A549 (cell line): ENCODE measurements around the gene ARPC1B. TPM values are rescaled to one million over a fixed set of nuclear protein-coding genes. Genes with fewer than 3 reads are reported as not detected.
A peak's percentile ranks its signal among the peaks of the same experiment; 100 is the strongest.

ENCODE experiments used
- ATAC-seq, 2 experiments: fragments of 200-7000 bp in 1 of 2; fragments of >200 bp in 1 of 2; cut with Nextera tagmentation in 1 of 2; cut with Tn5 transposase in 1 of 2; 3 replicates each; pipeline versions ENCODE4 v1.8.0 to v1.9.1; 2018 to 2020; ENCODE audit warnings: mild to moderate bottlenecking in 1 of 2, moderate library complexity in 1 of 2
- CTCF ChIA-PET: fragments of 300-600 bp; sonication (Branson Sonifier 250); formaldehyde crosslinking; extraction: SDS; loops from one replicate; lab custom pipeline; 2021; ENCODE audit warnings: antibody characterized with exemption, inconsistent platforms; lab: Yijun Ruan, JAX
- POLR2A ChIA-PET: fragments of 350-600 bp; formaldehyde crosslinking; extraction: SDS; loops from one replicate; lab custom pipeline; 2021; ENCODE audit warnings: antibody characterized with exemption, inconsistent platforms; lab: Yijun Ruan, JAX
- DNase-seq, 2 experiments: peaks; one replicate each; pipeline versions ENCODE4 v3.0.0 to v3.0.0-alpha.2; 2011 to 2016; ENCODE audit warnings: low read depth in 1 of 2, low spot score in 1 of 2
- FAIRE-seq: peaks from 2 replicates; lab custom pipeline; 2011; peaks lifted over from hg19 to GRCh38; lab: Jason Lieb, UNC
- H3K27ac ChIP-seq, 2 experiments: fragments of >200 bp; sonication (Bioruptor Twin); formaldehyde crosslinking; 3 replicates each; pipeline ENCODE4 v1.5.1; 2016 to 2017
- H3K4me1 ChIP-seq: fragments of >200 bp; sonication (Bioruptor Twin); formaldehyde crosslinking; 3 replicates; pipeline ENCODE4 v1.6.1; 2016
- H3K4me2 ChIP-seq: fragments of >200 bp; sonication (Bioruptor Twin); formaldehyde crosslinking; 3 replicates; pipeline ENCODE4 v1.6.1; 2016
- H3K4me3 ChIP-seq: fragments of >200 bp; sonication (Bioruptor Twin); formaldehyde crosslinking; 3 replicates; pipeline ENCODE4 v1.5.1; 2016
- H3K9me3 ChIP-seq: fragments of >200 bp; sonication (Bioruptor Twin); formaldehyde crosslinking; 3 replicates; pipeline ENCODE4 v1.6.1; 2016
- CBX2 ChIP-seq: fragments of 200-600 bp; sonication (generic); IDR thresholded peaks from 2 replicates; pipeline ENCODE4 v1.6.1; 2016; ENCODE audit warnings: low read depth, mild to moderate bottlenecking, borderline replicate concordance
- CHD2 ChIP-seq: fragments of 150-350 bp; IDR thresholded peaks from 2 replicates; pipeline ENCODE4 v1.6.1; 2014; ENCODE audit warnings: low read length; ENCODE audit not compliant: partially characterized antibody
- CTCF ChIP-seq: fragments of >200 bp; sonication (Bioruptor Twin); formaldehyde crosslinking; IDR thresholded peaks from 3 replicates; pipeline ENCODE4 v1.5.1; 2016
- E2F6 ChIP-seq: IDR thresholded peaks from 2 replicates; pipeline ENCODE4 v1.6.1; 2012; ENCODE audit warnings: low read depth, borderline replicate concordance
- ELK1 ChIP-seq: fragments of 150-350 bp; IDR thresholded peaks from 2 replicates; pipeline ENCODE4 v1.6.1; 2014; ENCODE audit warnings: low read depth, mild to moderate bottlenecking, low read length
- FOSL2 ChIP-seq, 2 experiments: fragments of 450-650 bp in 1 of 2; fragments of >200 bp in 1 of 2; sonication (Bioruptor Twin) in 1 of 2; formaldehyde crosslinking; IDR thresholded peaks; 2 replicates each; pipeline versions ENCODE4 v1.5.0 to v1.6.1; 2016 to 2020; ENCODE audit warnings: mild to moderate bottlenecking in 1 of 2, moderate library complexity in 1 of 2
- HES2 ChIP-seq: fragments of >200 bp; sonication (Bioruptor Twin); formaldehyde crosslinking; IDR thresholded peaks from 2 replicates; pipeline ENCODE4 v1.6.1; 2016
- HEYL ChIP-seq: fragments of 250-450 bp; sonication (Bioruptor Pico); IDR thresholded peaks from 2 replicates; pipeline ENCODE4 v1.8.0; 2021; ENCODE audit warnings: mild to moderate bottlenecking, moderate library complexity
- HOXA7 ChIP-seq: fragments of 250-450 bp; sonication (Bioruptor Pico); IDR thresholded peaks from 2 replicates; pipeline ENCODE4 v1.5.0; 2020; ENCODE audit warnings: mild to moderate bottlenecking, moderate library complexity
- HOXB5 ChIP-seq: fragments of 250-450 bp; sonication (Bioruptor Pico); IDR thresholded peaks from 2 replicates; pipeline ENCODE4 v1.5.0; 2020; ENCODE audit warnings: mild to moderate bottlenecking, moderate library complexity
- JUNB ChIP-seq: fragments of >200 bp; sonication (Bioruptor Twin); formaldehyde crosslinking; IDR thresholded peaks from 2 replicates; pipeline ENCODE4 v1.6.1; 2016
- KDM1A ChIP-seq: fragments of 200-600 bp; sonication (generic); IDR thresholded peaks from 2 replicates; pipeline ENCODE4 v1.6.1; 2016; ENCODE audit warnings: low read depth, mild to moderate bottlenecking
- MYC ChIP-seq: IDR thresholded peaks from 2 replicates; pipeline ENCODE4 v1.6.1; 2012; ENCODE audit warnings: mild to moderate bottlenecking, inconsistent platforms, low read length, improper control_type of control experiment, borderline replicate concordance
- NFE2L2 ChIP-seq: fragments of 150-350 bp; conservative IDR thresholded peaks from 2 replicates; pipeline ENCODE4 v1.6.1; 2014; ENCODE audit warnings: low read length
- NR3C1 ChIP-seq: fragments of >200 bp; sonication (Bioruptor Twin); formaldehyde crosslinking; IDR thresholded peaks from 3 replicates; pipeline ENCODE4 v1.6.1; 2017
- PHF8 ChIP-seq: fragments of 200-600 bp; sonication (generic); IDR thresholded peaks from 2 replicates; pipeline ENCODE4 v1.6.1; 2016; ENCODE audit warnings: low read depth, mild to moderate bottlenecking, antibody characterized with exemption, moderate library complexity, borderline replicate concordance
- RAD21 ChIP-seq, 2 experiments: fragments of >200 bp in 1 of 2; sonication (Bioruptor Twin) in 1 of 2; formaldehyde crosslinking in 1 of 2; IDR thresholded peaks in 1 of 2; conservative IDR thresholded peaks in 1 of 2; 2 replicates in 1 of 2; 3 replicates in 1 of 2; pipeline ENCODE4 v1.6.1; 2012 to 2018; ENCODE audit warnings: inconsistent platforms in 1 of 2
- RCOR1 ChIP-seq: fragments of 150-350 bp; IDR thresholded peaks from 2 replicates; pipeline ENCODE4 v1.6.1; 2014; ENCODE audit warnings: antibody characterized with exemption, low read length, low read depth
- ZC3H11A ChIP-seq: fragments of 450-650 bp; IDR thresholded peaks from 2 replicates; pipeline ENCODE4 v1.6.1; 2014; ENCODE audit warnings: antibody characterized with exemption, mild to moderate bottlenecking
- ZNF302 ChIP-seq: fragments of 250-450 bp; sonication (Bioruptor Pico); IDR thresholded peaks from 2 replicates; pipeline ENCODE4 v1.9.0; 2021; ENCODE audit warnings: inconsistent platforms, mild to moderate bottlenecking, moderate library complexity
- WGBS: methylation state at CpG from one replicate; pipeline ENCODE4 v1.1.6; 2017; ENCODE audit errors: missing lambda C conversion rate; 5-methylcytosine and 5-hydroxymethylcytosine counted together
- polyA plus RNA-seq, 4 experiments: library from polyadenylated mRNA; depleted of rRNA in 3 of 4; stranded (reverse); fragments of >200 nt; fragmentation: RNase III in 1 of 4; extraction: RNeasy Plus Mini Kit Qiagen cat#74134 plus additional on column Dnase treatment in 1 of 4; gene quantifications; 2 replicates in 3 of 4; 3 replicates in 1 of 4; pipeline ENCODE4 v1.2.3, GENCODE V29; 2011 to 2017

Gene ARPC1B
- polyA plus RNA-seq, 2 of the 4 experiments (the other 2 are of a cell fraction), result 197 to 294 TPM

- TF ChIP-seq HEYL (CRISPR knock-in tag) (no peak), KDM1A (no peak), HES2 (no peak)
- no peaks in the 10 kb centered on the region for H3K9me3 ChIP-seq
- 93% methylated on average over 9 of the region's 9 CpGs for WGBS
- ChIA-PET POLR2A (no interaction called here), CTCF (interaction anchor here (0.9 kb wide), 1 partner anchor 15 kb away, joined by 3 read pairs; no protein-coding TSS in a partner anchor)
- H3K4me1 ChIP-seq, result peaks cover 9% of the 10 kb centered on the region; the same call in 1 of the 3 replicates
- no peak overlapping the region for H3K4me3 ChIP-seq
- ATAC-seq (peak in 1 of 2 experiments; percentile 6; a peak in 1 of 6 replicates), DNase-seq (no peak), FAIRE-seq (no peak)
- no peak overlapping the region for H3K27ac ChIP-seq
- H3K4me2 ChIP-seq, result no peak overlapping the region
These were observed 43.7 kb downstream of the ARPC1B start for GRCh38 chr7:99418260-99418659.

- 92% methylated on average over 29 of the region's 29 CpGs for WGBS
- Histone ChIP-seq H3K27ac (no peak overlapping the region), H3K4me2 (no peak overlapping the region), H3K4me3 (no peak overlapping the region), H3K9me3 (no peaks in the 10 kb centered on the region), H3K4me1 (peaks cover 9% of the 10 kb centered on the region; the same call in 1 of the 3 replicates)
- ChIA-PET POLR2A (interaction anchor here (3.1 kb wide), 1 partner anchor 11 kb away, joined by 12 read pairs; the partner anchor contains the start of genes BUD31 and PDAP1), CTCF (interaction anchor here (1.6 kb wide), 1 partner anchor 10 kb away, joined by 7 read pairs; the partner anchor contains the start of genes BUD31 and PDAP1)
- TF ChIP-seq JUNB (no peak), CBX2 (no peak), NFE2L2 (no peak), PHF8 (no peak)
- DNase-seq (no peak), ATAC-seq (peak in 1 of 2 experiments; percentile 9; a peak in 2 of 6 replicates), FAIRE-seq (no peak)
These were observed 44.9 kb downstream of the ARPC1B start for GRCh38 chr7:99419323-99420021.

GRCh38 chr7:99420213-99420612 is 45.7 kb downstream of the ARPC1B start:
- TF ChIP-seq ELK1, result no peak
- TF ChIP-seq E2F6, result no peak
- no peak for TF ChIP-seq HES2
- TF ChIP-seq ZNF302 (CRISPR knock-in tag), result no peak
- no peak for TF ChIP-seq ZC3H11A
- no peak for TF ChIP-seq PHF8
- no peak for TF ChIP-seq CHD2
- no peak for TF ChIP-seq FOSL2 (IDR thresholded peaks at IDR 0.05)
- TF ChIP-seq FOSL2 (CRISPR knock-in tag; IDR thresholded peaks at IDR 0.05), result no peak
- TF ChIP-seq NR3C1, result no peak
- no peak for TF ChIP-seq CBX2
- TF ChIP-seq RAD21 (conservative IDR thresholded peaks at IDR 0.05 in 1 of 2, IDR thresholded peaks at IDR 0.05 in 1 of 2), result no peak
- TF ChIP-seq HOXB5 (CRISPR knock-in tag), result no peak
- no peak for TF ChIP-seq RCOR1
- TF ChIP-seq HOXA7 (CRISPR knock-in tag), result no peak
- no peak for TF ChIP-seq MYC
- no peak for TF ChIP-seq CTCF
- ChIA-PET POLR2A (interaction anchor here (0.7 to 3.1 kb wide), 2 partner anchors 12 to 18 kb away, joined by 3 to 12 read pairs; partner anchors contain the start of genes BUD31, CPSF4, PDAP1 and PTCD1), CTCF (interaction anchor here (0.9 to 1.6 kb wide), 2 partner anchors 11 to 21 kb away, joined by 4 to 7 read pairs; partner anchors contain the start of genes BUD31 and PDAP1)
- no peak overlapping the region for H3K4me2 ChIP-seq
- no peak; a peak in 1 of 6 replicates for ATAC-seq
- WGBS, result 93% methylated on average over 5 of the region's 5 CpGs
- no peak for FAIRE-seq
- no peaks in the 10 kb centered on the region for H3K9me3 ChIP-seq
- no peak overlapping the region for H3K4me3 ChIP-seq
- no peak overlapping the region for H3K27ac ChIP-seq
- H3K4me1 ChIP-seq, result peaks cover 8% of the 10 kb centered on the region; the same call in 1 of the 3 replicates
- no peak for DNase-seq
